NT2/D1 (cell line): ENCODE results near the gene C7orf57.

Experiments used
- DNase-seq: peaks from one replicate; pipeline ENCODE4 v3.0.0-alpha.2; 2011; ENCODE audit warnings: low read depth, low spot score
- H3K27me3 ChIP-seq: 2 replicates; pipeline ENCODE4 v1.6.0; 2011; ENCODE audit warnings: mild to moderate bottlenecking; ENCODE audit not compliant: insufficient read length, insufficient read depth
- H3K36me3 ChIP-seq: 2 replicates; pipeline ENCODE4 v1.6.1; 2011; ENCODE audit warnings: mild to moderate bottlenecking, low read length, mixed read lengths; ENCODE audit not compliant: insufficient read depth, insufficient read length
- H3K4me1 ChIP-seq: 2 replicates; pipeline ENCODE4 v1.5.1; 2011; ENCODE audit not compliant: insufficient read depth, insufficient read length
- H3K4me3 ChIP-seq: 2 replicates; pipeline ENCODE4 v1.5.1; 2011; ENCODE audit warnings: low read depth; ENCODE audit not compliant: insufficient read length
- H3K9ac ChIP-seq: 2 replicates; pipeline ENCODE4 v1.6.0; 2011; ENCODE audit warnings: low read depth; ENCODE audit not compliant: insufficient read length
- H3K9me3 ChIP-seq: 2 replicates; pipeline ENCODE4 v1.5.1; 2011; ENCODE audit warnings: mild to moderate bottlenecking, low read length; ENCODE audit not compliant: insufficient read depth
- SUZ12 ChIP-seq: IDR thresholded peaks from 2 replicates; pipeline ENCODE4 v1.6.1; 2011; ENCODE audit not compliant: insufficient read length, insufficient read depth; ENCODE audit errors: extremely low read depth
- YY1 ChIP-seq: IDR thresholded peaks from 2 replicates; pipeline ENCODE4 v1.6.1; 2011; ENCODE audit not compliant: insufficient read length, insufficient read depth
- ZNF274 ChIP-seq: IDR thresholded peaks from 2 replicates; pipeline ENCODE4 v1.6.1; 2011; ENCODE audit warnings: mild to moderate bottlenecking, low read depth, low read length

The C7orf57 gene

DNA sequence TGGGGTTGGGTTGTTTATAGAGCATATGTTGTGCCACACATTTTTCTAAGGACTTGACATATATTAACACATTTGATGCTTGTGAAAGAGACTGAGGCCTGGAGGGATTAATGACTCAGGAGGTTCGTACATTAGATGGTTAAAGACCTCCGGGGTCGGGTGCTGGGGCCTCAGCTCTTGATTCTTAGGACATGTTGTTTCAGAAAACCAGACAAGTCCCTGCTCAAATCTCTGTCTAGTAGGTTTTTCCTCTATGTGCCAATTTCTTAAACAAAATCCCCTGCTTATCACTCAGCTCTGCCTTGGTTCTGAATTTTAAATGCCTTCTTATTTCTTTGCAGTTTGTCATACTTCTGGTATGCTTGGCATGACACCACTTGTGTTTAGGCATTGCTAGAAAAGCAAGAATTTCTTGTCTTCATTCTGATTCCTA, 59.5 kb downstream of the C7orf57 start:
- Histone ChIP-seq H3K4me3 (no peak overlapping the region), H3K9me3 (no peaks in the 10 kb centered on the region), H3K9ac (no peak overlapping the region), H3K36me3 (peaks cover 97% of the 10 kb centered on the region), H3K27me3 (no peaks in the 10 kb centered on the region), H3K4me1 (peaks cover 12% of the 10 kb centered on the region)
- TF ChIP-seq SUZ12 (no peak), ZNF274 (no peak), YY1 (no peak)
- DNase-seq = no peak

DNA sequence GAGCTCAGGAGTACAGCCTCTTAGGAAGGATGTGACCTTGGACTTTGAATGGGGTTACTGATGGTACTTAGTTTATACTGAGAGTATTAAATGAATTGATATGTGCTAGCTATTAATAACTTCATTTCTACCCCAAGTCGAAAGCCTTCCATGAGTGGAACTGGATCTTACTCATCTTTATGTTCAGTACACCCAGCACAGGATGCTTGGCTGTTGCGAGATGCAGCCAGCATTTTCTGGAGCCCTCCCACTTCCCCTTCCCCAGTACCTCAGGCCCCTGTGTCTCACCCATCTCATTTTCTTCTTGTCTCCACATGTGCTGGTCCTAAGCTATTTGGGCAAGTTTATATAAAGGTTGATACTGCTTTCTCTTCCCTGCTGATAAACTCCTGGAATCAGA, 60.9 kb downstream of the C7orf57 start:
- no peak for DNase-seq
- Histone ChIP-seq H3K36me3 (peaks cover 98% of the 10 kb centered on the region), H3K4me1 (peaks cover 12% of the 10 kb centered on the region), H3K27me3 (no peaks in the 10 kb centered on the region), H3K4me3 (no peak overlapping the region), H3K9ac (no peak overlapping the region), H3K9me3 (no peaks in the 10 kb centered on the region)
- no peak for TF ChIP-seq YY1

DNA sequence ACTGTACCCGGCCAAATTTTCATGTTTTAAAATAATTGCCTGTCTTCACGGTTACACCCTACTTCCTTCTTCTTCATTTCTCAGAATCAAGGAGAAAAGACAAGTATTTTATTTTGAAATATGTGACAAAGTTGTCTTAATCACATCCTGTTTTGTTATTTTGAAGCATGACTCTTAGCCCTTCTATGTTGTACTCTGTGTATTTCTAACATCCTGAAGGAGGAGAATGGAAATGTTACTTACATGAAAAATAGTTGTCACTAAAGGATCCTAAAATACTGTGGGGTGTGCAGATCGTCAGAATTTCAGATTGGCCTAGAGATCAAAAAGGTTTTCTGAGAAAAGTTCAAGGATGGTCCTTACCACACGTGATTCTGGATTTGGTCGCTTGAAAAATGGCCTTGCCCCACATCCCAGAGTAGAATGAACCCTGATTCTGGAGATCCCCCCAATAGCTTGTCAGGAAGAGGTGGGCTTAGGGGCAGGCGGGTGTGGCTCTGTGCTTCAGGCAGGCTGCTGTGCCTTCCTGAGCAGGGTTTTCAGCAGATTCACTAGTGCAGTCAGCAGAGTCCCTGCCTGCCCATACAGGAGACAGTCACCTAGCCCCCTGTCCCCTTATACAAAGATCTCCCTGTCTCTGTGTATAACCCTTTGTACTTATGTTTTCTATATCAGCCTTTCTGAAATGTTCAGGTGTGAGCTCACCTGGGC, 62.3 kb downstream of the C7orf57 start:
- no peaks in the 10 kb centered on the region for H3K4me1 ChIP-seq
- TF ChIP-seq YY1 = no peak
- TF ChIP-seq SUZ12 = no peak
- TF ChIP-seq ZNF274 = no peak
- no peak overlapping the region for H3K4me3 ChIP-seq

DNA sequence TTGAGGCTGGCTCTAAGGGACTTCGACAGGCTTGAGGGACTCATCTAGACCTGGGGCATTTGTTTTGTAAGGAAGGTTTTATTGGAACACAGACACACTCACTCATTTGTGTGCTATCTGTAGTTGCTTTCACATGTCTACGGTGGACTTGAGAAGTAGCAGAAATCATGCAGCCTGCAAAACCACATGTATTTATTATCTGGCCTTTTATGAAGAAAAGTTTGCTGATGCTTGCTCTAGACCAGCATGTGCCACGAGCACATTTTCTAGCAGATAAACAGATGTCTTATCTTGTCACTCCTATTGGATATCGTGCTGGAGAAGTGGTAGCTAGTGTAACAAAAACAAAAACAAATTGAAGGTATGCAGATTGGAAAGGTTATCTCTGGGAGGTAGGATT, 63.5 kb downstream of the C7orf57 start:
- Histone ChIP-seq H3K9me3 (no peaks in the 10 kb centered on the region), H3K4me3 (no peak overlapping the region), H3K36me3 (peaks cover 98% of the 10 kb centered on the region), H3K4me1 (no peaks in the 10 kb centered on the region), H3K9ac (no peak overlapping the region), H3K27me3 (no peaks in the 10 kb centered on the region)
- DNase-seq = no peak
- no peak for TF ChIP-seq ZNF274
- TF ChIP-seq YY1 = no peak
- no peak for TF ChIP-seq SUZ12

More for the DNA sequence above, 62.3 kb downstream of the C7orf57 start:
- Histone ChIP-seq H3K9ac (no peak overlapping the region), H3K27me3 (no peaks in the 10 kb centered on the region), H3K9me3 (no peaks in the 10 kb centered on the region), H3K36me3 (peaks cover 99% of the 10 kb centered on the region)
- no peak for DNase-seq

- H3K36me3 ChIP-seq = peaks cover 98% of the 10 kb centered on the region
- no peak overlapping the region for H3K9ac ChIP-seq
- no peaks in the 10 kb centered on the region for H3K27me3 ChIP-seq
- no peak overlapping the region for H3K4me3 ChIP-seq
- H3K4me1 ChIP-seq = no peaks in the 10 kb centered on the region
- DNase-seq = no peak
- TF ChIP-seq ZNF274 (no peak), SUZ12 (no peak), YY1 (no peak)
- H3K9me3 ChIP-seq = no peaks in the 10 kb centered on the region
Observed at GRCh38 chr7:48099781-48100180, 64.4 kb downstream of the C7orf57 start.

GRCh38 chr7:48101352-48101751, 66.0 kb downstream of the C7orf57 start:
- no peaks in the 10 kb centered on the region for H3K27me3 ChIP-seq
- H3K4me3 ChIP-seq = no peak overlapping the region
- TF ChIP-seq ZNF274 (no peak), YY1 (no peak), SUZ12 (no peak)
- peaks cover 97% of the 10 kb centered on the region for H3K36me3 ChIP-seq
- H3K4me1 ChIP-seq = no peaks in the 10 kb centered on the region
- H3K9me3 ChIP-seq = no peaks in the 10 kb centered on the region
- H3K9ac ChIP-seq = no peak overlapping the region
- no peak for DNase-seq

- no peak overlapping the region for H3K9ac ChIP-seq
- TF ChIP-seq YY1 = no peak
- TF ChIP-seq ZNF274 = no peak
- no peak for TF ChIP-seq SUZ12
- H3K36me3 ChIP-seq = peaks cover 97% of the 10 kb centered on the region
- H3K27me3 ChIP-seq = no peaks in the 10 kb centered on the region
- DNase-seq = no peak
- H3K9me3 ChIP-seq = no peaks in the 10 kb centered on the region
- H3K4me1 ChIP-seq = no peaks in the 10 kb centered on the region
- H3K4me3 ChIP-seq = no peak overlapping the region
Observed at GRCh38 chr7:48101968-48102367, 66.6 kb downstream of the C7orf57 start.
